Aorta (tissue), 5 donors: ENCODE results near the gene ITCH. TPM values are rescaled to one million over a fixed set of nuclear protein-coding genes. Genes with fewer than 3 reads are reported as not detected.
"Not testable (repeated sequence)": the region's sequence is repeated elsewhere in the genome, so short reads cannot be mapped to it uniquely, and the experiment has no call there.

Experiments
- ATAC-seq: fragments of 200-7000 bp; cut with Tn5 transposase; one replicate; pipeline ENCODE4 v1.9.1; 2022; ENCODE audit warnings: moderate library complexity; ENCODE audit not compliant: low FRiP score
- DNase-seq, 2 donors: peaks; one replicate each; pipeline ENCODE4 v3.0.0-alpha.2; 2020
- H3K27ac ChIP-seq, 2 donors: one replicate each; pipeline ENCODE4 v1.5.1; 2013; ENCODE audit warnings: low read length in 2 of 2, mild to moderate bottlenecking in 2 of 2, moderate library complexity in 2 of 2, control low read depth in 1 of 2, inconsistent platforms in 1 of 2, low read depth in 1 of 2
- H3K27me3 ChIP-seq, 2 donors: one replicate each; pipeline ENCODE4 v1.6.1; 2013; ENCODE audit warnings: control low read depth in 1 of 2, low read length in 1 of 2, mild to moderate bottlenecking in 1 of 2, moderate library complexity in 1 of 2; ENCODE audit not compliant: insufficient read depth in 2 of 2, control insufficient read depth in 1 of 2
- H3K36me3 ChIP-seq, 2 donors: one replicate each; pipeline ENCODE4 v1.6.1; 2013; ENCODE audit warnings: control low read depth in 1 of 2, low read length in 1 of 2, mild to moderate bottlenecking in 1 of 2; ENCODE audit not compliant: insufficient read depth in 2 of 2, control insufficient read depth in 1 of 2
- H3K4me1 ChIP-seq, 2 donors: one replicate each; pipeline ENCODE4 v1.6.1; 2013; ENCODE audit warnings: low read length in 2 of 2, control low read depth in 1 of 2, mild to moderate bottlenecking in 1 of 2, moderate library complexity in 1 of 2; ENCODE audit not compliant: insufficient read depth in 2 of 2, control insufficient read depth in 1 of 2
- H3K4me3 ChIP-seq, 2 donors: one replicate each; pipeline ENCODE4 v1.5.1; 2013; ENCODE audit warnings: low read length in 2 of 2, control low read depth in 1 of 2, mild to moderate bottlenecking in 1 of 2
- H3K9me3 ChIP-seq: one replicate; pipeline ENCODE4 v1.6.1; 2013; ENCODE audit warnings: mild to moderate bottlenecking, low read length; ENCODE audit not compliant: control insufficient read depth
- WGBS, 2 donors: extraction: QIAGEN DNeasy Blood & Tissue Kit; methylation state at CpG; one replicate each; pipeline ENCODE4 v1.1.7; 2013; 5-methylcytosine and 5-hydroxymethylcytosine counted together
- intact Hi-C, 2 donors: fragments of 100-400 bp; cut with DNase I; formaldehyde crosslinking; loops; one replicate each; pipeline versions ENCODE4 v1.14.2 to v1.15.0; 2022
- polyA plus RNA-seq, 2 donors: library from polyadenylated mRNA; stranded (reverse); fragments of 200-250 nt; gene quantifications; one replicate each; pipeline ENCODE4 v1.2.3, GENCODE V29; 2013
- total RNA-seq, 2 donors: library from RNA; stranded (reverse); fragmentation: NEBNext Ultra II Directional; extraction: Animal tissue kit (Norgen Biotek cat#: 25700); gene quantifications; one replicate each; pipeline ENCODE4 v1.2.1, GENCODE V29; 2021
- donor health status: healthy with polysubstance abuse.
- donor health status: Bipolar disorder and iron deficiency.
- donor health status: DM: no; HTN: no; CAD: no.
- donor health status: DM: no; HTN: no; CAD: no.
- donor health status: DM: yes; HTN: yes; CAD: no.

The ITCH gene
- total and polyA plus RNA-seq, 4 donors = 11.7 to 66.2 (median 36.8) TPM

DNA sequence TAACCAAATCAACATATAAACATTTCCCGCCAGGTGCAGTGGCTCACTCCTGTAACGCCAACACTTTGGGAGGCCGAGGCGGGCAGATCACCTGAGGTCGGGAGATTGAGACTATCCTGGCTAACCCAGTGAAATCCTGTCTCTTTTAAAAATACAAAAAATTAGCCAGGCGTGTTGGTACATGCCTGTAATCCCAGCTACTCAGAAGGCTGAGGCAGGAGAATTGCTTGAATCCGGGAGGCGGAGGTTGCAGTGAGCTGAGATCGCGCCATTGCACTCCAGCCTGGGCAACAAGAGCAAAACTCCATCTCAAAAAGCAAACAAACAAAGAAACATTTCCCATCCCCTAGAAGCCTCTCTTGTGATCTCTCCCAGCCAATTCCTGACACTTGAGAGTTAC, 22.3 kb upstream of the ITCH start:
- H3K9me3 ChIP-seq, ATAC-seq, H3K36me3 ChIP-seq, intact Hi-C loops, H3K27ac ChIP-seq, H3K27me3 ChIP-seq, H3K4me3 ChIP-seq, DNase-seq, H3K4me1 ChIP-seq: not testable (repeated sequence)
- WGBS, 2 donors = 89 to 92% methylated on average over 10 of the region's 10 CpGs

DNA sequence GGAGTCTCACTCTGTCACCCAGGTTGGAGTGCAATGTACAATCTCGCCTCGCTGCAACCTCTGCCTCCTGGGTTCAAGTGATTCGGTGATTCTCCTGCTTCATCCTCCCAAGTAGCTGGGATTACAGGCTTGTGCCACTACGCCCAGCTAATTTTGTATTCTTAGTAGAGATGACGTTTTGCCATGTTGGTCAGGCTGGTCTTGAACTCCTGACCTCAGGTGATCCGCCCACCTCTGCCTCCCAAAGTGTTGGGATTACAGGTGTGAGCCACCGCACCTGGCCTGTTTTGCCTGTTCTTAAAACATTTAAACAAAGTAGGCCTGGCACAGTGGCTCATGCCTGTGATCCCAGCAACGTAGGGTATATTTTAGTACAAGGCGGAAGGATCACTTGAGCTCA, 21.9 kb upstream of the ITCH start:
- DNase-seq, H3K4me1 ChIP-seq, H3K36me3 ChIP-seq, intact Hi-C loops, H3K27ac ChIP-seq, H3K4me3 ChIP-seq, H3K9me3 ChIP-seq, H3K27me3 ChIP-seq, ATAC-seq: not testable (repeated sequence)
- WGBS, 2 donors = 92 to 95% methylated on average over 9 of the region's 9 CpGs

DNA sequence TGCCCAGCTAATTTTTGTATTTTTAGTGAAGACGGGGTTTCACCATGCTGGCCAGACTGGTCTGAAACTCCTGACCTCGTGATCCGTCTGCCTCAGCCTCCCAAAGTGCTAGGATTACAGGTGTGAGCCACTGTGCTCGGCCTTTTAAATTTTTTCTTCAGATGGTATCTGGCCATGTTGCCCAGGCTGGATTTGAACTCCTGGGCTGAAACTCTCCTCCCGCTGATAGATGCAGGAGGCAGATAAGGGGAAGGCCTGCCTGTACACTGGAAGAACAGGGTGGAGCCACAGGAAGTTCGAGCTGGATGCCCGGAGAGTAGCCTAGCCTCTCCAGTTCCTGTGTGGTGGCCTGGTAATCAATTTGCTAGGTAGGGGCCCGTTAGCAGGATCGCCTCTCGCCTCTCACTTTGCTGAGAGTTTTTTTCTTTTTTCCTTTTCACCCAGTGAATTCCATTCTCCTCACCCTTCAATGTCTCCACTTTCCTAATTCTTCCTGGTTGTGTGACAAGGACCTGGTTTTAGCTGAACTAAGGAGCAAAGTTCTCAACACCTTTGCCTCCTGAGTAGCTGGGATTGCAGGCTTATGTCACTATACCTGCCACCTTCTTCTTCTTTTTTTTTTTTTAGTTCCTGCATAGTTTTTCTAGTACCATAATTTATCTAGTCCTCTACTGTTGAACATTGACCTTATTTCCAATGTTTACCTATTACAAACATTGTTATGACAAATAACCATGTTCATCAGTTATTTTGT, 19.4 kb upstream of the ITCH start:
- H3K36me3 ChIP-seq = no peaks in the 10 kb centered on the region
- ATAC-seq (no peak), DNase-seq (no peak)
- WGBS, 2 donors = 89 to 94% methylated on average over 10 of the region's 10 CpGs
- intact Hi-C loops = no loop called here
- no peaks in the 10 kb centered on the region for H3K4me1 ChIP-seq
- H3K4me3 ChIP-seq = no peak overlapping the region
- no peak overlapping the region for H3K27ac ChIP-seq
- H3K27me3 ChIP-seq = no peaks in the 10 kb centered on the region
- H3K9me3 ChIP-seq = no peaks in the 10 kb centered on the region

DNA sequence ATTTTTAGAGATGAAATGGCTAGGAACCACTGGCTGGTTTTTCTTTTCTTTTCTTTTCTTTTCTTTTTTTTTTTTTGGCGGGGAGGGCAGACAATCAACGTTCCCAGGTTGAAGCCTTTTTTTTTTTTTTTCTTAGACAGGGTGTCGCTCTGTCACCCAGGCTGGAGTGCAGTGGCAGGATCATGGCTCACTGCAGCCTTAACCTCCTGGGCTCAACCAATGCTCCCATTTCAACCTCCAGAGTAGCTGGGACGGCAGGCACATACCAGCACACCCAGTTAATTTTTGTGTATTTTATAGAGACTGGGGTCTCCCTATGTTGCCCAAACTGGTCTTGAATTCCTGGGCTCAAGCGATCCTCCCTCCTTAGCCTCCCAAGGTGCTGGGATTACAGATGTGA, 18.8 kb upstream of the ITCH start:
- intact Hi-C loops = no loop called here
- Histone ChIP-seq H3K4me1 (no peaks in the 10 kb centered on the region), H3K36me3 (no peaks in the 10 kb centered on the region), H3K27ac (no peak overlapping the region), H3K27me3 (no peaks in the 10 kb centered on the region), H3K9me3 (no peaks in the 10 kb centered on the region), H3K4me3 (no peak overlapping the region)
- 81 to 82% methylated on average over 5 of the region's 5 CpGs for WGBS, 2 donors
- DNase-seq (no peak), ATAC-seq (no peak)

DNA sequence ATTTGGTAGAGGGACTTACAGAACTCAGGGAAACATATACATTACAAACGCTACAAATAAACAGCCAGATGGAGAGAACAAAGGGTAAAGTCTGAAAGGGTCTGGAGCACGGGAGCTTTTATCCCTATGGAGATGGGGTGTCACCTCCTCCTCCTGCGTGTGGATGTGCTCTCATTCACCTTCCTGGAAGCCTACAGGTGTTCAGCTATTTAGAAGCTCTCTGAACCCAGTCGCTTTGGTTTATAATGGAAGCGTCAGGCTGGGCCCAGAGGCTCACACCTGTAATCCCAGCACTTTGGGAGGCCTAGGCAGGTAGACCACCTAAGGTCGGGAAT, 17.7 kb upstream of the ITCH start:
- Histone ChIP-seq H3K9me3 (no peaks in the 10 kb centered on the region), H3K27me3 (no peaks in the 10 kb centered on the region), H3K27ac (no peak overlapping the region), H3K4me3 (no peak overlapping the region), H3K4me1 (no peaks in the 10 kb centered on the region), H3K36me3 (no peaks in the 10 kb centered on the region)
- DNase-seq = no peak
- ATAC-seq = no peak
- intact Hi-C loops = no loop called here
- WGBS, 2 donors = 86 to 87% methylated on average over 6 of the region's 6 CpGs

DNA sequence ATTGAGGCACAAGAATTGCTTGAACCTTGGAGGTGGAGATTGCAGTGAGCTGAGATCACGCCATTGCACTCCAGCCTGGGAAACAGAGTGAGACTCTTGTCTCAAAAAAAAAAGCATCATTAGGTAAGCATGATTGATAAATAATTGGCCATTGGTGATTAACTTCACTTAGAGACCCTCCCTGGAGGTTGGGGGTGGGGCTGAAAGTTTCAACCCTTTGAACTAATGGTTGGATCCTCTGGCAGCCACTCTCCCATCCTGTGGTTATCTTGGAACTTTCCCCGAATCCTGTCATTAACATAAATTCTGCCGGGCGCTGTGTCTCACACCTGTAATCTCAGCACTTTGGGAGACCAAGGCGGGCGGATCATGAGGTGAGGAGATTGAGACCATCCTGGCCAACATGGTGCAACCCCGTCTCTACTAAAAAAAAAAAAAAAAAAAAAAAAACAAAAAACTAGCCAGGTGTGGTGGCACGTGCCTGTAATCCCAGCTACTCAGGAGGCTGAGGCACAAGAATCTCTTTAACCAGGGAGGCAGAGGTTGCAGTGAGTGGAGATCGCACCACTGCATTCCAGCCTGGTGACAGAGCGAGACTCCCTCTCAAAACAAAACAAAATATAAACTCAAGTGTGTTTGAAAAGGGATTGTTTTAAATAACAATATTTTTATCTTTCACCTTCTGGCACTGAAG, 17.1 kb upstream of the ITCH start:
- ATAC-seq, H3K4me3 ChIP-seq, H3K36me3 ChIP-seq, DNase-seq, H3K9me3 ChIP-seq, H3K27me3 ChIP-seq, intact Hi-C loops, H3K4me1 ChIP-seq, H3K27ac ChIP-seq: not testable (repeated sequence)
- 82 to 88% methylated on average over 10 of the region's 10 CpGs for WGBS, 2 donors

DNA sequence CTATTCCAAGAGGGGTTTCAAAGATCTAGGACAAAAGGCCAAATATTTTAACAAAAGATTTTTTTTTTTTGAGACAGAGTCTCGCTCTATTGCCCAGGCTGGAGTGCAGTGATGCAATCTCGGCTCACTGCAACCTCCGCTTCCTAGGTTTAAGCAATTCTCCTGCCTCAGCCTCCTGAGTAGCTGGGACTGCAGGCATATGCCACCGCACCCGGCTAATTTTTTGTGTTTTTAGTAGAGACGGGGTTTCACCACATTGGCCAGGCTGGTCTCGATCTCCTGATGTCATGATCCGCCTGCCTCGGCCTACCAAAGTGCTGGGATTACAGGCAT, 16.6 kb upstream of the ITCH start:
- ATAC-seq, H3K36me3 ChIP-seq, DNase-seq, H3K4me1 ChIP-seq, H3K27me3 ChIP-seq, H3K27ac ChIP-seq, intact Hi-C loops, H3K9me3 ChIP-seq, H3K4me3 ChIP-seq: not testable (repeated sequence)
- 96% methylated on average over 9 of the region's 9 CpGs for WGBS, 2 donors

DNA sequence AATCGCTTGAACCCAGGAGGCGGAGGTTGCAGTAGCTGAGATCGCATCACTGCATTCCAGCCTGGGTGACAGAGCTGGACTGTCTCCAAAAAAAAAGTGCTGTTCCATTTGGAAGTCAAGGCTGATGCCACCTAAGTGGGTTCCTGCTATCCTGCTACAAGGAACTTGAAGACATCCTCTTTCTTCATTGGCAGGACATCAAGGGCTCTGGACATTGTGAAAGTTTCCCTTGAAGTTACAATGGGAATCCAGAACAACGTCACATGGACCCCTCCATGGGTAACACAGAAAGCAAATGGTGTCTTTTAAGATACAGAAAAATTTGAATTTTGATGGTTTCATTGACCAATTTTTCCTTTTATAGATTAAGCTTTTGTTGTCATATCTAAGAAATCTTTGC, 15.5 kb upstream of the ITCH start:
- no peak for ATAC-seq
- H3K27me3 ChIP-seq = no peaks in the 10 kb centered on the region
- intact Hi-C loops = no loop called here
- WGBS, 2 donors = 88 to 91% methylated on average over 4 of the region's 4 CpGs
- H3K4me3 ChIP-seq = no peak overlapping the region
- H3K27ac ChIP-seq = no peak overlapping the region
- H3K4me1 ChIP-seq = no peaks in the 10 kb centered on the region
- no peak for DNase-seq
- H3K9me3 ChIP-seq = no peaks in the 10 kb centered on the region
- H3K36me3 ChIP-seq = no peaks in the 10 kb centered on the region

DNA sequence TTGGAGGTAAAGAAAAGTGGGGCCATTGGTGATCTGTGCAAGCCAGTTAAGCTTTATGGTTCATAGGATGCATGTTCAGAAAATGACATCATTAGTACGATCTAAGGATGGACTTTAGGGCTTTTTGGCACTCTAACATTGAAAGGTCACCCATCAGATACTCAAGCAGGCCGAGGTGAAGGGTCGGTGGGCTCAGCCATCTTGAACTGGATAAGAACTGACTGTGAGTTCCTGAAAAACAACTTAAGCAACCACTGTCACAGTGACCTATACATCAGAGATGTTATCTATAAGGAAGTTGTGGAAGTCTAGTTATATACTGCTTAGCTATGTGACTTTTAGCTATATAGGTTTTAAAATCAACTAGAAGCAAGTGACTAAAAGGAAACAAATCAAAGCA, 13.0 kb upstream of the ITCH start:
- no peaks in the 10 kb centered on the region for H3K36me3 ChIP-seq
- no peaks in the 10 kb centered on the region for H3K4me1 ChIP-seq
- intact Hi-C loops = no loop called here
- H3K27ac ChIP-seq = no peak overlapping the region
- no peak for DNase-seq
- ATAC-seq = no peak
- 60 to 75% methylated on average over 3 of the region's 3 CpGs for WGBS, 2 donors
- H3K4me3 ChIP-seq = no peak overlapping the region
- no peaks in the 10 kb centered on the region for H3K27me3 ChIP-seq
- no peaks in the 10 kb centered on the region for H3K9me3 ChIP-seq
